Keratinocyte (primary cell): Measurements from ENCODE around the gene HERC4.

ENCODE experiments used
- EZH2 ChIP-seq: IDR thresholded peaks from one replicate; pipeline ENCODE4 v1.6.1; 2012; ENCODE audit warnings: inconsistent platforms, mild to moderate bottlenecking, low read length, moderate library complexity
- TF ChIP-seq, protein P1 (sequence below), 3 experiments: IDR thresholded peaks in 1 of 3; conservative IDR thresholded peaks in 1 of 3; optimal IDR thresholded peaks in 1 of 3; 2 replicates in 2 of 3; 3 replicates in 1 of 3; pipeline versions ENCODE3 to v1.5.1; 2011; ENCODE audit warnings: low read length in 3 of 3, mild to moderate bottlenecking in 3 of 3, moderate library complexity in 2 of 3, control low read depth in 1 of 3, inconsistent platforms in 1 of 3; ENCODE audit not compliant: insufficient read depth in 2 of 3; ENCODE audit errors: extremely low read depth in 1 of 3

GRCh38 chr10:68027429-68027828 lies 47.7 kb downstream of the HERC4 start:
- TF ChIP-seq, protein P1, sequence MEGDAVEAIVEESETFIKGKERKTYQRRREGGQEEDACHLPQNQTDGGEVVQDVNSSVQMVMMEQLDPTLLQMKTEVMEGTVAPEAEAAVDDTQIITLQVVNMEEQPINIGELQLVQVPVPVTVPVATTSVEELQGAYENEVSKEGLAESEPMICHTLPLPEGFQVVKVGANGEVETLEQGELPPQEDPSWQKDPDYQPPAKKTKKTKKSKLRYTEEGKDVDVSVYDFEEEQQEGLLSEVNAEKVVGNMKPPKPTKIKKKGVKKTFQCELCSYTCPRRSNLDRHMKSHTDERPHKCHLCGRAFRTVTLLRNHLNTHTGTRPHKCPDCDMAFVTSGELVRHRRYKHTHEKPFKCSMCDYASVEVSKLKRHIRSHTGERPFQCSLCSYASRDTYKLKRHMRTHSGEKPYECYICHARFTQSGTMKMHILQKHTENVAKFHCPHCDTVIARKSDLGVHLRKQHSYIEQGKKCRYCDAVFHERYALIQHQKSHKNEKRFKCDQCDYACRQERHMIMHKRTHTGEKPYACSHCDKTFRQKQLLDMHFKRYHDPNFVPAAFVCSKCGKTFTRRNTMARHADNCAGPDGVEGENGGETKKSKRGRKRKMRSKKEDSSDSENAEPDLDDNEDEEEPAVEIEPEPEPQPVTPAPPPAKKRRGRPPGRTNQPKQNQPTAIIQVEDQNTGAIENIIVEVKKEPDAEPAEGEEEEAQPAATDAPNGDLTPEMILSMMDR (optimal IDR thresholded peaks at IDR 0.05 in 1 of 3, IDR thresholded peaks at IDR 0.05 in 1 of 3, conservative IDR thresholded peaks at IDR 0.05 in 1 of 3; ENCODE audit: extremely low read depth in 1 of 3, insufficient read depth in 2 of 3, low read length in 3 of 3) = no peak
- no peak for TF ChIP-seq EZH2
